AG04449 (cell line): ENCODE results near the gene EEF1AKMT3.

Experiments used
- CTCF ChIA-PET: fragments of 350-600 bp; formaldehyde crosslinking; extraction: SDS; loops from one replicate; lab custom pipeline; 2021; ENCODE audit warnings: antibody characterized with exemption; lab: Yijun Ruan, JAX
- POLR2A ChIA-PET: fragments of 400-600, 350-600 bp; formaldehyde crosslinking; extraction: SDS; loops from one replicate; lab custom pipeline; 2020; ENCODE audit warnings: antibody characterized with exemption, inconsistent platforms; lab: Yijun Ruan, JAX
- DNase-seq: peaks from one replicate; pipeline ENCODE4 v3.0.0-alpha.2; 2010; ENCODE audit warnings: low read depth, low spot score
- H3K4me3 ChIP-seq: 2 replicates; pipeline ENCODE4 v1.5.1; 2011; ENCODE audit warnings: low read depth, mild to moderate bottlenecking, control low read depth, low read length
- CTCF ChIP-seq: IDR thresholded peaks from one replicate; pipeline ENCODE4 v1.5.1; 2011; ENCODE audit warnings: mild to moderate bottlenecking, moderate library complexity, low read length, control low read depth, inconsistent platforms; ENCODE audit not compliant: insufficient read depth; ENCODE audit errors: missing control alignments

EEF1AKMT3 gene

DNA sequence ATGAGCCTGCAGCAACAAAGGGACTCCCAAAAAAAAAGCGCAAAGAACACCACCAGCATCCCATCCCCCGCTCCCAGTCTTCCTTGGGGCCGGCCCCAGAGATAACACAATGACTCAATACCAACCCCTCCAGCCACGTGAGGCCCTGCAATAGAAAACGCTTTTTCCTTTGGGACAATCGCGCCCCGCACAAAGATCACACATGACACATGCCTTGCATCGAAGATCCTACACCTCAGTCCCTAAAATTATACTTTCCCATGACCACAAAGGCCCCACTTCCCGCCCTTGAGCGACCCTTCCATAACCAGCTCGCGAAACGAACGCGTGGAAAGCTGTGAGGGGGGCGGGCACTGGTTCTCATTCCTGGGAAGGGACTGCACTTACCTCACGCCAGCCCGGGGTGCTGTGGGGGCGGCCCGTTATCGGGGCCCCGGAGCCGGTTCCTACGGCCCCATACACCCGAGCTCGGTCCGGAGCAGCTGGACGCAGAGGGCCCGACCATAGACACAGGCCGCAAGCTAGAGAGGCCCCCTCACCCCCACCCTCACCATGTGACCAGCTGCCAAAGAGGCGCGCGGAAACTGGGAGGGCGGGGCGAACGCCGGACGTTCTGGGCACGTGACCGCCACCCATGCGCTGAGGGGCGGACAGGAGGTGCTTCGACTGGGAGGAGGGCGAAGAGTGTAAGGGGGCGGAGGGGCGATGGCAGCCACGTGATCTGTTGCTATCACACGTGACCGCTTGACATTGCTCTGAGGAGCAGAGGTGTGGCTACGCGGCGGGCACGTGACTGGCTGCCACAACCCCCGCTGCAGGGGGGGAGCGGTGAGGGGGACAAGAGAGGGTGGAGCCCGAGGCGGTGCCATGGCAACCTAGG is 20.4 kb upstream of the EEF1AKMT3 start, which contains the start of gene CDK4:
Gene CDK4 (minus strand): TSS at position 523 of the 880 bp plus-strand sequence. CDS start 593 bp downstream, outside the sequence.
- CTCF ChIA-PET: interaction anchor here (0.6 to 1.0 kb wide), 2 partner anchors 9 to 31 kb away, joined by 3 read pairs; partner anchors contain the start of gene TSFM
- POLR2A ChIA-PET: interaction anchor here (0.8 to 1.0 kb wide), 3 partner anchors 20 to 142 kb away, joined by 3 to 4 read pairs (median 3); partner anchors contain the start of genes EEF1AKMT3 and METTL1
- TF ChIP-seq CTCF: no peak
- peak; percentile 96 for DNase-seq
- peak within 1 kb of the TSS; percentile 84 for H3K4me3 ChIP-seq

DNA sequence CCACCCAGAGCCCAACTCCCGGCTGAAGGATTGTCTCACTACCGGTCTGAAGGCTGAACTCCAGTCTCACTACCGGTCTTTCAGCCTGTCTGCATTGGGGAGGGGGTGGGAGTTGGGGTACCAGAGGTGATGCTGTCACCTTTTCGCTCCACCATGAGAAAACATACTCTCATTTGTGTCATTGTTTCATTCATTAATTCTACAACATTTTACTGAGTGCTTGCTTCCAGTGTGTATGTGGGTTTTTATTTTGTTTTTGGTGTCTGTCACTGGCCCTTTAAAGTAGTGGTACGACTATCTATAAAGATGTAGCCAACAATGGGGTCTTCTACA is 19.8 kb upstream of the EEF1AKMT3 start:
- ChIA-PET CTCF (interaction anchor here (1.0 kb wide), 1 partner anchor 8 kb away, joined by 3 read pairs; no protein-coding TSS in a partner anchor), POLR2A (interaction anchor here (0.8 to 1.0 kb wide), 3 partner anchors 19 to 141 kb away, joined by 3 to 4 read pairs (median 3); partner anchors contain the start of genes EEF1AKMT3 and METTL1)
- peak overlapping the region; percentile 53 for H3K4me3 ChIP-seq
- no peak for DNase-seq
- no peak for TF ChIP-seq CTCF

DNA sequence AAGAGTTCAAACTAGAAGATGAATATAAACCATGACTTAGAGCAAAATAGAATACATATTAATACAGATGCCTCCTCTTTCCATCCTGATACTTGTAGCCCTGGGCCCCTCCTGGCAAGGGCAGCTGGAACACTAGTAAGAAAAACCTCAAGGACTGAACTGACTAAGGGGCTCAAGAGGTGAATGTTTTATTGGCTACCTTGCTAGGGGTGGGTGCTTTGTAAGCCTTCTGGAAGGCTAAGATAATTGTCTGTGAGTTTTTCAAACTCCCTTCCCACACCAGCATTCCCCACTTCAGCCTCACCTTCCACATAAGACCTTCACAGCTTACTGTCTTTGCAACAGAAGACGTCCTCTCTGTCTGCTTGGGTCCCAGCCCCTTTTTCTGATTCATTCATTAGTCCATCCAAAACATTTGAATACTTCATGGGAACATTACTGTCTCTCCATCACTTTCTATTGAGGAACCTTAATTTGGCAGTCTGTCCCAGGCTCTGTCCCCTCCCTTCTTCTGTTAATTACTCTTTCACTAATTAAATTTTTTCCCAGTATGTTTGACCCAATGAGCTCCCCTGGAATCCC is 18.6 kb upstream of the EEF1AKMT3 start:
- POLR2A ChIA-PET: no interaction called here
- no peak overlapping the region for H3K4me3 ChIP-seq
- no peak for DNase-seq
- CTCF ChIA-PET: interaction anchor here (0.8 to 1.4 kb wide), 6 partner anchors 9 to 151 kb away, joined by 3 to 5 read pairs (median 3); partner anchors contain the start of gene TSFM
- no peak for TF ChIP-seq CTCF

- CTCF ChIA-PET: interaction anchor here (0.8 to 1.4 kb wide), 6 partner anchors 9 to 150 kb away, joined by 3 to 5 read pairs (median 3); partner anchors contain the start of gene TSFM
- peak within 1 kb of the TSS; percentile 56 for H3K4me3 ChIP-seq
- no peak for DNase-seq
- POLR2A ChIA-PET: no interaction called here
- TF ChIP-seq CTCF: no peak
Observed at GRCh38 chr12:57754411-57755193, 17.8 kb upstream of the EEF1AKMT3 start, which contains the start of gene MARCHF9. Gene MARCHF9, plus strand, starts transcription at chr12:57755103. Its CDS starts 426 bp downstream, at chr12:57755529.

DNA sequence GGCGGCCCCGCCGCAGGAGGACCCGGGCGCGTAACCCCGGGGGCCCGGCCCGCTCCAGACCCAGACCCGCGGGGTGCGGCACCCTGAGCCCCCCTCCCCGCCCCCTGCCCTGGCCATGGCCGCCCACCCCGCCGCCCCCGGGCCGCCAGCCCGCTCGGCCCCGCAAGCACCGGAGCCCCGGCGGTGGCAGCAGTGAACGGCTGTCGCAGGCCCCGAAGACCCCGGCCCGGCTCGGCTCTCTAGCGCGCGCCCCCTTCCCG is 17.3 kb upstream of the EEF1AKMT3 start:
- no peak for TF ChIP-seq CTCF
- CTCF ChIA-PET: no interaction called here
- H3K4me3 ChIP-seq: peak overlapping the region; percentile 56
- POLR2A ChIA-PET: no interaction called here
- no peak for DNase-seq
